ENCODE data around the gene TEK.

DNA sequence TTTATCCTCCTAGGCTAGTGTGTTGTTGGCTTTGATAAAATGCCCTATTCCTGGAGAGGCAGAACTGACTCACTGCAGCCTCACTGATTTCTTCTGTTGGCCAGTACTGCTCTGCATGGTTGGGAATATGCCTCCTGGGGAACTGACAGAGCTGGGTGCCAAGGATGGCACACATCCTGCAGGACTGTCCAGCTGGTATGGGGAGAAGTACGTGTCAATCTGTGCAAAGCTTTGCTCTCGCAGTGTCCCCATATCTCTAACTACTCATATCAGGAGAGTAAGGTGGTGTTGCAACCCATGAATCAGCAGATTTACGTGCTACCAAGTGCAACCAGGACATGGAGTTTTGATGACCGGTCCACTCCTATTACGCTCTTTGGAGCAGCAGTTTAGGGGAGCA, 74.7 kb downstream of the TEK start:
- TF ChIP-seq, protein P1, sequence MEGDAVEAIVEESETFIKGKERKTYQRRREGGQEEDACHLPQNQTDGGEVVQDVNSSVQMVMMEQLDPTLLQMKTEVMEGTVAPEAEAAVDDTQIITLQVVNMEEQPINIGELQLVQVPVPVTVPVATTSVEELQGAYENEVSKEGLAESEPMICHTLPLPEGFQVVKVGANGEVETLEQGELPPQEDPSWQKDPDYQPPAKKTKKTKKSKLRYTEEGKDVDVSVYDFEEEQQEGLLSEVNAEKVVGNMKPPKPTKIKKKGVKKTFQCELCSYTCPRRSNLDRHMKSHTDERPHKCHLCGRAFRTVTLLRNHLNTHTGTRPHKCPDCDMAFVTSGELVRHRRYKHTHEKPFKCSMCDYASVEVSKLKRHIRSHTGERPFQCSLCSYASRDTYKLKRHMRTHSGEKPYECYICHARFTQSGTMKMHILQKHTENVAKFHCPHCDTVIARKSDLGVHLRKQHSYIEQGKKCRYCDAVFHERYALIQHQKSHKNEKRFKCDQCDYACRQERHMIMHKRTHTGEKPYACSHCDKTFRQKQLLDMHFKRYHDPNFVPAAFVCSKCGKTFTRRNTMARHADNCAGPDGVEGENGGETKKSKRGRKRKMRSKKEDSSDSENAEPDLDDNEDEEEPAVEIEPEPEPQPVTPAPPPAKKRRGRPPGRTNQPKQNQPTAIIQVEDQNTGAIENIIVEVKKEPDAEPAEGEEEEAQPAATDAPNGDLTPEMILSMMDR (IDR thresholded peaks at IDR 0.05; ENCODE audit: low read depth, low read length), result no peak
- TF ChIP-seq POLR2A (IDR thresholded peaks at IDR 0.05; ENCODE audit: extremely low read depth, insufficient read length), result no peak
- TF ChIP-seq, protein P2, sequence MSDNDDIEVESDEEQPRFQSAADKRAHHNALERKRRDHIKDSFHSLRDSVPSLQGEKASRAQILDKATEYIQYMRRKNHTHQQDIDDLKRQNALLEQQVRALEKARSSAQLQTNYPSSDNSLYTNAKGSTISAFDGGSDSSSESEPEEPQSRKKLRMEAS (IDR thresholded peaks at IDR 0.05; ENCODE audit: low read depth, low read length), result no peak
